SK-N-SH (cell line): Measurements from ENCODE around the gene CPAMD8. TPM values are rescaled to one million over a fixed set of nuclear protein-coding genes. Genes with fewer than 3 reads are reported as not detected.

Experiments used
- CTCF ChIA-PET: fragments of 300-600, 350-600 bp; formaldehyde crosslinking; extraction: SDS; loops from one replicate; lab custom pipeline; 2021; lab: Yijun Ruan, JAX
- POLR2A ChIA-PET: fragments of 350-600 bp; sonication (Branson Sonifier 250); formaldehyde crosslinking; extraction: SDS; loops from one replicate; lab custom pipeline; 2020; ENCODE audit warnings: antibody characterized with exemption, inconsistent platforms; lab: Yijun Ruan, JAX
- DNase-seq: peaks from one replicate; pipeline ENCODE4 v3.0.0; 2012
- H2AFZ ChIP-seq: fragments of 200-600 bp; sonication (generic); 2 replicates; pipeline ENCODE4 v1.8.1; 2016; ENCODE audit warnings: antibody characterized with exemption, mild to moderate bottlenecking, low read depth
- H3F3A ChIP-seq: fragments of 200-600 bp; sonication (generic); replicated peaks from 2 replicates; pipeline ENCODE3; 2016; ENCODE audit warnings: antibody characterized with exemption, mild to moderate bottlenecking; ENCODE audit not compliant: insufficient read depth
- H3K27ac ChIP-seq, 2 experiments: fragments of 200-500 bp in 1 of 2; fragments of 200-600 bp in 1 of 2; sonication (Bioruptor generic) in 1 of 2; sonication (generic), shearing (Covaris generic) in 1 of 2; 2 replicates each; pipeline versions ENCODE4 v1.5.1 to v1.6.1; 2014 to 2016; ENCODE audit warnings: low read depth in 2 of 2, inconsistent platforms in 1 of 2, low read length in 1 of 2, mild to moderate bottlenecking in 1 of 2, mixed read lengths in 1 of 2
- H3K27me3 ChIP-seq: fragments of 200-600 bp; sonication (generic), shearing (Covaris generic); 2 replicates; pipeline ENCODE4 v1.6.1; 2016; ENCODE audit warnings: mixed run types; ENCODE audit not compliant: insufficient read depth
- H3K36me3 ChIP-seq, 2 experiments: fragments of 200-500 bp in 1 of 2; fragments of 200-600 bp in 1 of 2; sonication (Bioruptor generic) in 1 of 2; sonication (generic) in 1 of 2; replicated peaks in 1 of 2; 2 replicates each; pipeline versions ENCODE3 to v1.5.1; 2014 to 2016; ENCODE audit warnings: low read length in 1 of 2, mild to moderate bottlenecking in 1 of 2; ENCODE audit not compliant: insufficient read depth in 2 of 2, control insufficient read depth in 1 of 2
- H3K4me1 ChIP-seq, 2 experiments: fragments of 200-500 bp in 1 of 2; fragments of 200-600 bp in 1 of 2; sonication (Bioruptor generic) in 1 of 2; sonication (generic), shearing (Covaris generic) in 1 of 2; 2 replicates each; pipeline versions ENCODE4 v1.5.1 to v1.6.1; 2014 to 2016; ENCODE audit warnings: low read depth in 1 of 2, low read length in 1 of 2, mixed run types in 1 of 2; ENCODE audit not compliant: insufficient read depth in 2 of 2, control insufficient read depth in 1 of 2
- H3K4me2 ChIP-seq: fragments of 200-600 bp; sonication (generic), shearing (Covaris generic); 2 replicates; pipeline ENCODE4 v1.6.1; 2017; ENCODE audit warnings: mixed run types
- H3K4me3 ChIP-seq, 2 experiments: fragments of 200-500 bp in 1 of 2; fragments of 200-600 bp in 1 of 2; sonication (Bioruptor generic) in 1 of 2; sonication (generic), shearing (Covaris generic) in 1 of 2; 2 replicates each; pipeline versions ENCODE4 v1.5.1 to v1.8.1; 2014 to 2016; ENCODE audit warnings: low read depth in 2 of 2, inconsistent platforms in 1 of 2, low read length in 1 of 2, mild to moderate bottlenecking in 1 of 2, mixed read lengths in 1 of 2, moderate library complexity in 1 of 2
- H3K79me2 ChIP-seq: fragments of 200-600 bp; sonication (generic); 2 replicates; pipeline ENCODE4 v1.8.1; 2017; ENCODE audit warnings: mild to moderate bottlenecking; ENCODE audit not compliant: insufficient read depth
- H3K9ac ChIP-seq: fragments of 200-600 bp; sonication (generic); 2 replicates; pipeline ENCODE4 v1.6.1; 2017; ENCODE audit warnings: mixed run types
- H3K9me2 ChIP-seq: fragments of 200-600 bp; sonication (generic); 2 replicates; pipeline ENCODE4 v1.6.1; 2017; ENCODE audit warnings: mixed run types
- H3K9me3 ChIP-seq: fragments of 200-600 bp; sonication (generic); 2 replicates; pipeline ENCODE4 v1.6.1; 2017; ENCODE audit warnings: mixed run types, mild to moderate bottlenecking, moderate library complexity
- H4K20me1 ChIP-seq: fragments of 200-600 bp; sonication (generic); 2 replicates; pipeline ENCODE4 v1.6.1; 2017; ENCODE audit warnings: mild to moderate bottlenecking, mixed run types; ENCODE audit not compliant: insufficient read depth
- EP300 ChIP-seq, 2 experiments: IDR thresholded peaks; 2 replicates each; pipeline versions ENCODE4 v1.4.0 to v1.6.1; 2012; ENCODE audit warnings: borderline replicate concordance in 1 of 2, low read depth in 1 of 2, low read length in 1 of 2
- FOSL2 ChIP-seq: IDR thresholded peaks from 2 replicates; pipeline ENCODE4 v1.4.0; 2012; ENCODE audit warnings: low read depth, mild to moderate bottlenecking, moderate library complexity, borderline replicate concordance
- FOXM1 ChIP-seq: IDR thresholded peaks from 2 replicates; pipeline ENCODE4 v1.4.0; 2012; ENCODE audit warnings: low read depth, mild to moderate bottlenecking
- GABPA ChIP-seq: IDR thresholded peaks from 2 replicates; pipeline ENCODE4 v1.4.0; 2012; ENCODE audit warnings: low read depth, mild to moderate bottlenecking
- GATA2 ChIP-seq: sonication (generic); formaldehyde crosslinking; IDR thresholded peaks from 2 replicates; pipeline ENCODE4 v1.5.0; 2020; ENCODE audit warnings: mild to moderate bottlenecking, missing genetic modification reagents
- MAX ChIP-seq: IDR thresholded peaks from 2 replicates; pipeline ENCODE4 v1.4.0; 2012; ENCODE audit warnings: low read depth
- MXI1 ChIP-seq: IDR thresholded peaks from 2 replicates; pipeline ENCODE4 v1.6.1; 2012; ENCODE audit warnings: mild to moderate bottlenecking, low read depth, low read length, improper control_type of control experiment
- NFIC ChIP-seq: IDR thresholded peaks from 2 replicates; pipeline ENCODE4 v1.4.0; 2012; ENCODE audit warnings: borderline replicate concordance
- NRF1 ChIP-seq: IDR thresholded peaks from 2 replicates; pipeline ENCODE4 v1.6.1; 2012; ENCODE audit warnings: low read depth, mild to moderate bottlenecking, low read length
- RAD21 ChIP-seq: IDR thresholded peaks from 2 replicates; pipeline ENCODE4 v1.6.1; 2012; ENCODE audit warnings: mild to moderate bottlenecking, low read length
- RCOR1 ChIP-seq: fragments of 150-350 bp; IDR thresholded peaks from 2 replicates; pipeline ENCODE4 v1.6.1; 2017; ENCODE audit warnings: antibody characterized with exemption, low read length
- RFX5 ChIP-seq: IDR thresholded peaks from 2 replicates; pipeline ENCODE4 v1.6.1; 2012; ENCODE audit warnings: mild to moderate bottlenecking, improper control_type of control experiment, low read length
- RXRA ChIP-seq: IDR thresholded peaks from 2 replicates; pipeline ENCODE4 v1.4.0; 2012; ENCODE audit warnings: low read depth, mild to moderate bottlenecking, borderline replicate concordance
- SIN3A ChIP-seq: IDR thresholded peaks from 2 replicates; pipeline ENCODE4 v1.6.1; 2012; ENCODE audit warnings: low read depth, mild to moderate bottlenecking, low read length, moderate library complexity, borderline replicate concordance
- SMC3 ChIP-seq: IDR thresholded peaks from 2 replicates; pipeline ENCODE4 v1.6.1; 2012; ENCODE audit warnings: low read depth, low read length, improper control_type of control experiment
- TAF1 ChIP-seq: IDR thresholded peaks from 2 replicates; pipeline ENCODE4 v1.6.1; 2012; ENCODE audit warnings: low read depth, mild to moderate bottlenecking, low read length, moderate library complexity, borderline replicate concordance
- USF1 ChIP-seq: IDR thresholded peaks from 2 replicates; pipeline ENCODE4 v1.4.0; 2012; ENCODE audit warnings: low read depth, borderline replicate concordance
- YY1 ChIP-seq: IDR thresholded peaks from 2 replicates; pipeline ENCODE4 v1.4.0; 2012; ENCODE audit warnings: low read depth, mild to moderate bottlenecking
- ZBTB33 ChIP-seq: IDR thresholded peaks from 2 replicates; pipeline ENCODE4 v1.4.0; 2012; ENCODE audit warnings: low read depth, borderline replicate concordance
- WGBS: methylation state at CpG from one replicate; pipeline ENCODE4 v1.1.6; 2017; ENCODE audit warnings: low lambda C conversion rate; 5-methylcytosine and 5-hydroxymethylcytosine counted together
- polyA plus RNA-seq, 3 experiments: library from polyadenylated mRNA; depleted of rRNA; stranded (reverse); fragments of >200 nt; gene quantifications; 2 replicates each; pipeline ENCODE4 v1.2.3, GENCODE V29; 2012

CPAMD8 gene
- polyA plus RNA-seq, 1 of the 3 experiments (the other 2 are of a cell fraction): 1.2 TPM

DNA sequence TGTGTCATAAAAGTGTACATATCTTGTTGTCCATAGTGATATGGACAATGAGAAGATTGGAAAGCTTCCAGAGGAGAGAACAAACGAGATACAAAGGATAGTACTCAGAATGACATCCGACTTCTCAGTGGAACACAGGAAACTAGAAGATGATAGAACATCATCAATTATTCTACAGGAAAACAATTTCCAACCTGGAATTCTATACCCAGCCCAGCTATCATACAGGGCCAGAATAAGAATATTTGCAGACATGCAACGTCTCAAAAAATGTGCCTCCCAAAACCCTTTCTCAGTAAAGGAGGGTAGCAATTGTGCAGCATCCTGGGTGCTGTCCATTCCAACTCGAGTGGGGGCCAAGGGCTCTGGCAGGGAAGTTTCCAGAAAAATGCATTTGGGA, 113.8 kb downstream of the CPAMD8 start:
- WGBS: under 1% methylated on average over 4 of the region's 4 CpGs
- ChIA-PET CTCF (interaction anchor here (1.5 kb wide), 1 partner anchor 12 kb away, joined by 3 read pairs; no protein-coding TSS in a partner anchor), POLR2A (no interaction called here)
- no peaks in the 10 kb centered on the region for H4K20me1 ChIP-seq
- H3F3A ChIP-seq: no peaks in the 10 kb centered on the region
- TF ChIP-seq YY1 (no peak), MAX (no peak), MXI1 (no peak), USF1 (no peak), RFX5 (no peak), TAF1 (no peak), RCOR1 (no peak), RAD21 (no peak), SMC3 (no peak), NFIC (no peak), FOXM1 (no peak), EP300 (IDR thresholded peaks at IDR 0.05; ENCODE audit: borderline replicate concordance in 1 of 2, low read depth in 1 of 2, low read length in 1 of 2) (no peak), RXRA (no peak), GABPA (no peak), NRF1 (no peak), ZBTB33 (no peak), SIN3A (no peak), FOSL2 (no peak), GATA2 (CRISPR knock-in tag) (no peak)
- no peaks in the 10 kb centered on the region for H3K9me2 ChIP-seq
- H3K27ac ChIP-seq: no peak overlapping the region
- DNase-seq: no peak
- H3K27me3 ChIP-seq: peaks cover 18% of the 10 kb centered on the region; the same call in 1 of the 2 replicates
- H3K9me3 ChIP-seq: no peaks in the 10 kb centered on the region
- H3K4me3 ChIP-seq: no peak overlapping the region
- no peaks in the 10 kb centered on the region for H3K36me3 ChIP-seq
- no peaks in the 10 kb centered on the region for H3K79me2 ChIP-seq
- H2AFZ ChIP-seq: no peak overlapping the region
- H3K9ac ChIP-seq: no peak overlapping the region
- H3K4me2 ChIP-seq: no peak overlapping the region
- H3K4me1 ChIP-seq: no peaks in the 10 kb centered on the region
